ENCODE data around the gene MTO1. TPM values are rescaled to one million over a fixed set of nuclear protein-coding genes. Genes with fewer than 3 reads are reported as not detected.

MTO1 gene
- total RNA-seq, 1 experiment from 2014 or later, result 19.5 TPM

GRCh38 chr6:73435236-73435635 lies 26.3 kb upstream of the MTO1 start:
- no TSS peak for BruUV-seq (replicated peaks)
- H3K9ac ChIP-seq (ENCODE audit: low read length), result no peak overlapping the region
- no peak overlapping the region for H3K27ac ChIP-seq (ENCODE audit: low read length)
- H4K20me1 ChIP-seq (ENCODE audit: low read length), result no peaks in the 10 kb centered on the region
- CTCF ChIA-PET, result no interaction called here
- H3K27me3 ChIP-seq (ENCODE audit: low read length), result no peaks in the 10 kb centered on the region
- H3F3A ChIP-seq (ENCODE audit: low read length, unreplicated experiment), result no peaks in the 10 kb centered on the region
- DNase-seq (no peak), ATAC-seq (no peak)
- intact Hi-C loops (cut with micrococcal nuclease), result no loop called here
- TF ChIP-seq EZH2 (IDR thresholded peaks at IDR 0.05; ENCODE audit: low read length, unreplicated experiment) (no peak), CTCF (conservative IDR thresholded peaks at IDR 0.05; ENCODE audit: low read depth, low read length) (no peak), EZH2phosphoT487 (IDR thresholded peaks at IDR 0.05; ENCODE audit: borderline replicate concordance, low read length) (no peak)
- H2AFZ ChIP-seq (ENCODE audit: low read length), result no peak overlapping the region
- H3K9me3 ChIP-seq (ENCODE audit: low read length), result no peaks in the 10 kb centered on the region
- no peaks in the 10 kb centered on the region for H3K4me1 ChIP-seq (ENCODE audit: insufficient read depth, low read length)
- no peaks in the 10 kb centered on the region for H3K9me2 ChIP-seq (replicated peaks; ENCODE audit: low read length)
- peaks cover 12% of the 10 kb centered on the region; the same call in 1 of the 2 replicates for H3K79me2 ChIP-seq (ENCODE audit: low read length)
- H3K4me3 ChIP-seq (ENCODE audit: low read length), result no peak overlapping the region
- POLR2A ChIA-PET (ENCODE audit: unreplicated experiment), result no interaction called here
- H3K36me3 ChIP-seq (ENCODE audit: low read depth, low read length), result peaks cover 11% of the 10 kb centered on the region; the same call in 1 of the 2 replicates
- H3K4me2 ChIP-seq (ENCODE audit: low read length), result no peak overlapping the region

GRCh38 chr6:73443555-73443954 lies 18.0 kb upstream of the MTO1 start:
- Histone ChIP-seq H2AFZ (ENCODE audit: low read length) (no peak overlapping the region), H3K36me3 (ENCODE audit: low read depth, low read length) (peaks cover 12% of the 10 kb centered on the region), H3F3A (ENCODE audit: low read length, unreplicated experiment) (no peaks in the 10 kb centered on the region), H3K9me2 (replicated peaks; ENCODE audit: low read length) (no peaks in the 10 kb centered on the region), H3K4me3 (ENCODE audit: low read length) (no peak overlapping the region), H3K9ac (ENCODE audit: low read length) (no peak overlapping the region), H3K9me3 (ENCODE audit: low read length) (no peaks in the 10 kb centered on the region), H3K79me2 (ENCODE audit: low read length) (peaks cover 50% of the 10 kb centered on the region), H3K4me2 (ENCODE audit: low read length) (no peak overlapping the region), H3K27me3 (ENCODE audit: low read length) (no peaks in the 10 kb centered on the region), H3K27ac (ENCODE audit: low read length) (no peak overlapping the region), H3K4me1 (ENCODE audit: insufficient read depth, low read length) (no peaks in the 10 kb centered on the region), H4K20me1 (ENCODE audit: low read length) (0 out of 2 replicates have a peak, but pooled peaks cover 3% of the 10 kb centered on the region)
- CTCF ChIA-PET, result no interaction called here
- POLR2A ChIA-PET (ENCODE audit: unreplicated experiment), result no interaction called here
- intact Hi-C loops (cut with micrococcal nuclease), result no loop called here
- DNase-seq (no peak), ATAC-seq (no peak)
- TF ChIP-seq EZH2phosphoT487 (IDR thresholded peaks at IDR 0.05; ENCODE audit: borderline replicate concordance, low read length), result no peak
- TF ChIP-seq EZH2 (IDR thresholded peaks at IDR 0.05; ENCODE audit: low read length, unreplicated experiment), result no peak
- no peak for TF ChIP-seq CTCF (conservative IDR thresholded peaks at IDR 0.05; ENCODE audit: low read depth, low read length)
- BruUV-seq (replicated peaks), result no TSS peak
